Heart right ventricle (tissue), 16 donors: ENCODE data around the gene SLC35F1. TPM values are rescaled to one million over a fixed set of nuclear protein-coding genes. Genes with fewer than 3 reads are reported as not detected.
A peak's percentile ranks its signal among the peaks of the same experiment; 100 is the strongest.

Source experiments
- ATAC-seq, 8 donors: fragments of 200-7000 bp; cut with Tn5 transposase; one replicate each; pipeline ENCODE4 v1.9.1; 2020; ENCODE audit warnings: mild to moderate bottlenecking in 8 of 8, moderate library complexity in 8 of 8, moderate number of reproducible peaks in 1 of 8
- DNase-seq, 2 donors: peaks; one replicate each; pipeline ENCODE4 v3.0.0-alpha.2; 2020
- H3K27ac ChIP-seq, 10 donors: fragments of 200-600 bp; sonication (generic) in 2 of 10; one replicate each; pipeline versions ENCODE4 v1.5.0 to v1.8.0; 2020 to 2022; ENCODE audit warnings: mild to moderate bottlenecking in 3 of 10
- H3K27me3 ChIP-seq, 7 donors: fragments of 200-600 bp; one replicate each; pipeline ENCODE4 v1.8.0; 2021 to 2022; ENCODE audit warnings: mild to moderate bottlenecking in 2 of 7
- H3K36me3 ChIP-seq, 9 donors: fragments of 200-600 bp; sonication (generic) in 1 of 9; one replicate each; pipeline versions ENCODE4 v1.5.0 to v1.8.0; 2020 to 2022; ENCODE audit warnings: mild to moderate bottlenecking in 2 of 9
- H3K4me1 ChIP-seq, 9 donors: fragments of 200-600 bp; sonication (generic) in 1 of 9; one replicate each; pipeline versions ENCODE4 v1.5.0 to v1.8.0; 2020 to 2022; ENCODE audit warnings: mild to moderate bottlenecking in 4 of 9
- H3K4me3 ChIP-seq, 10 donors: fragments of 200-600 bp; sonication (generic) in 2 of 10; one replicate each; pipeline versions ENCODE4 v1.5.0 to v1.8.0; 2020 to 2022; ENCODE audit warnings: mild to moderate bottlenecking in 7 of 10, moderate library complexity in 2 of 10
- H3K9me3 ChIP-seq, 11 donors: fragments of 200-600 bp in 10 of 11; sonication (generic) in 2 of 11; one replicate each; pipeline versions ENCODE4 v1.5.0 to v1.8.0; 2013 to 2022; ENCODE audit warnings: mild to moderate bottlenecking in 2 of 11, control low read depth in 1 of 11, moderate library complexity in 1 of 11
- WGBS, 2 donors: extraction: QIAGEN DNeasy Blood & Tissue Kit; methylation state at CpG; one replicate each; pipeline ENCODE4 v1.1.7; 2013; ENCODE audit warnings: inconsistent platforms in 1 of 2; 5-methylcytosine and 5-hydroxymethylcytosine counted together
- intact Hi-C, 10 donors: fragments of 100-400 bp; cut with DNase I; formaldehyde crosslinking; loops; one replicate each; pipeline versions ENCODE4 v1.11.1 to v1.14.2; 2022
- polyA plus RNA-seq, 2 donors: library from polyadenylated mRNA; stranded (reverse); fragments of 200-250 nt; gene quantifications; one replicate each; pipeline ENCODE4 v1.2.3, GENCODE V29; 2013
- total RNA-seq, 10 donors: library from RNA; stranded (reverse); fragmentation: NEBNext Ultra II Directional in 3 of 10; extraction: Animal tissue kit (Norgen Biotek cat#: 25700) in 3 of 10; gene quantifications; one replicate each; pipeline versions ENCODE4 v1.2.1 to v1.2.4, GENCODE V29; 2021 to 2023
- TF ChIP-seq, protein P1 (sequence below), 9 donors: fragments of 200-600 bp; sonication (generic) in 2 of 9; IDR thresholded peaks; one replicate each; pipeline versions ENCODE4 v1.5.0 to v1.8.0; 2021 to 2022; ENCODE audit warnings: antibody characterized with exemption in 9 of 9, mild to moderate bottlenecking in 5 of 9, moderate library complexity in 1 of 9
- donor health status: Arrhythmogenic right ventricular cardiomyopathy.
- donor health status: ischemic (EF 13 %, LVEDD 7.1; RV severe dilation, severe dysfunction).
- donor health status: healthy with polysubstance abuse.
- donor health status: DM: no; HTN: yes; CAD: no.
- donor health status: DM: no; HTN: no; CAD: no.
- donor health status: ischemic (EF 25% LVEDD 6.9; RV normal size, moderate dysfunction).
- donor health status: ischemic (EF 25% LVEDD 5.7; RV mildly dilated, moderate dysfunction).
- donor health status: healthy.
- donor health status: DM: yes; HTN: yes; CAD: no.
- donor health status: Ischemic cardiomyopathy.
- donor health status: ischemic (EF 35%, LVEDD 5.7; RV mildly dilated, moderate dysfunction).
- donor health status: nonischemic (EF 11% LVEDD 7.7; RV severe dilation, severe dysfunction).
- donor health status: DM: yes; HTN: yes; CAD: no.
- donor health status: PGD.
- donor health status: ischemic (EF 29% LVEDD 5.4; RV normal size, mild dysfunction).
- donor health status: nonischemic (EF 23%, LVEDD 6.1; RV moderate dilation, normal function).

SLC35F1 gene
- total and polyA plus RNA-seq, 12 donors = 0.75 to 17.7 (median 6.3) TPM

DNA sequence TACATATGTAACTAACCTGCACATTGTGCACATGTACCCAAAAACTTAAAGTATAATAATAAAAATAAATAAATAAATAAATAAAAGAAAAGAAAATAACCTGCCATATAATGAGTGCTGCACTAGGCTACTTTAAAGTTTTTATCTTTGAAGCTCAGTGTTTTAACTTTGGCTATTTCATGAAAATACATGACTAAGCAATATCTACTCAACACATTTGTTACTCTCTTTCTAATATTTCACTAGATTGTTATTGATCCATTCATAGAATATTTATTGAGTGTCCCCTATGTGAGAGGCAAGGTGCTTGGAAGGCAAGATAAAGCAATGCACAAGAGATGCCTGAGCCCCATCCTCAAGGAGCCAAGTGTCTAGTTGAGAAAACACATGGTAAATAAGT lies 221.7 kb downstream of the SLC35F1 start:
- intact Hi-C loops = no loop called here
- TF ChIP-seq, protein P1, sequence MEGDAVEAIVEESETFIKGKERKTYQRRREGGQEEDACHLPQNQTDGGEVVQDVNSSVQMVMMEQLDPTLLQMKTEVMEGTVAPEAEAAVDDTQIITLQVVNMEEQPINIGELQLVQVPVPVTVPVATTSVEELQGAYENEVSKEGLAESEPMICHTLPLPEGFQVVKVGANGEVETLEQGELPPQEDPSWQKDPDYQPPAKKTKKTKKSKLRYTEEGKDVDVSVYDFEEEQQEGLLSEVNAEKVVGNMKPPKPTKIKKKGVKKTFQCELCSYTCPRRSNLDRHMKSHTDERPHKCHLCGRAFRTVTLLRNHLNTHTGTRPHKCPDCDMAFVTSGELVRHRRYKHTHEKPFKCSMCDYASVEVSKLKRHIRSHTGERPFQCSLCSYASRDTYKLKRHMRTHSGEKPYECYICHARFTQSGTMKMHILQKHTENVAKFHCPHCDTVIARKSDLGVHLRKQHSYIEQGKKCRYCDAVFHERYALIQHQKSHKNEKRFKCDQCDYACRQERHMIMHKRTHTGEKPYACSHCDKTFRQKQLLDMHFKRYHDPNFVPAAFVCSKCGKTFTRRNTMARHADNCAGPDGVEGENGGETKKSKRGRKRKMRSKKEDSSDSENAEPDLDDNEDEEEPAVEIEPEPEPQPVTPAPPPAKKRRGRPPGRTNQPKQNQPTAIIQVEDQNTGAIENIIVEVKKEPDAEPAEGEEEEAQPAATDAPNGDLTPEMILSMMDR (IDR thresholded peaks at IDR 0.05) = no peak

DNA sequence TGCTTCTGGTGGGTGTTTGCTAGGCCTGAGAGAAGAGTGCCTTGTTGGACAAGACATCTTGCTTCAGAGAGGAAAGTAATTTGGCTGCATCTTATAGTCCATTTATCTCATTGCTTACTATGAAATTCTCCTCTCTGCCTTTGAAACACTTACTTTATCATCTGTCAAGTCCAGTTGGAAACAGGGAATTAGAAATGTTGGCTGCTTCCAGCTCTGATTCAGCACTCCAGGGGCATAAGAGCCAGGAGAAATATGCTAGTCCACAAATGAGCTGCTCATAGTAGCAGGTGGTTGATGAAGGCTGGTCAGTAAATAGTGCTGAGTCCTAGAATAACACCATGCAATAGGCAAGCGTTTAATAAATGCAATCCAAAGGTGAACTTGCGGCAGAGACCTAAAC lies 227.1 kb downstream of the SLC35F1 start:
- 71 to 82% methylated on average over 2 of the region's 2 CpGs for WGBS, 2 donors
- no peak for DNase-seq
- no peaks in the 10 kb centered on the region for H3K27me3 ChIP-seq
- no peak overlapping the region for H3K4me3 ChIP-seq
- TF ChIP-seq, protein P1 (IDR thresholded peaks at IDR 0.05) = no peak
- intact Hi-C loops = no loop called here
- no peaks in the 10 kb centered on the region for H3K36me3 ChIP-seq
- H3K4me1 ChIP-seq = peaks cover 0 to 14% (median 8%) of the 10 kb centered on the region in 9 donors
- H3K9me3 ChIP-seq = no peaks in the 10 kb centered on the region
- no peak for ATAC-seq
- no peak overlapping the region for H3K27ac ChIP-seq

More for the DNA sequence above, 221.7 kb downstream of the SLC35F1 start:
- no peak for ATAC-seq
- H3K36me3 ChIP-seq = no peaks in the 10 kb centered on the region
- H3K4me3 ChIP-seq = no peak overlapping the region
- no peak for DNase-seq
- H3K9me3 ChIP-seq = peaks cover 0 to 7% (median 0%) of the 10 kb centered on the region in 11 donors
- H3K27me3 ChIP-seq = no peaks in the 10 kb centered on the region
- peaks cover 0 to under 1% (median 0%) of the 10 kb centered on the region in 9 donors for H3K4me1 ChIP-seq
- no peak overlapping the region for H3K27ac ChIP-seq

GRCh38 chr6:118134736-118135135 lies 227.7 kb downstream of the SLC35F1 start:
- H3K4me3 ChIP-seq = no peak overlapping the region
- peaks cover 0 to 14% (median 8%) of the 10 kb centered on the region in 9 donors for H3K4me1 ChIP-seq
- H3K27ac ChIP-seq = no peak overlapping the region
- TF ChIP-seq, protein P1 (IDR thresholded peaks at IDR 0.05) = no peak
- H3K36me3 ChIP-seq = no peaks in the 10 kb centered on the region
- H3K27me3 ChIP-seq = no peaks in the 10 kb centered on the region
- intact Hi-C loops = no loop called here
- ATAC-seq (peak in 1 of 8 donors; percentile 33), DNase-seq (no peak)
- H3K9me3 ChIP-seq = no peaks in the 10 kb centered on the region
- WGBS, 2 donors = 36 to 50% methylated on average over 5 of the region's 5 CpGs

GRCh38 chr6:118135371-118135770 lies 228.3 kb downstream of the SLC35F1 start:
- 88 to 89% methylated on average over 2 of the region's 2 CpGs for WGBS, 2 donors
- H3K27me3 ChIP-seq = no peaks in the 10 kb centered on the region
- no peak overlapping the region for H3K27ac ChIP-seq
- DNase-seq (no peak), ATAC-seq (no peak)
- no peak overlapping the region for H3K4me3 ChIP-seq
- H3K9me3 ChIP-seq = no peaks in the 10 kb centered on the region
- TF ChIP-seq, protein P1 (IDR thresholded peaks at IDR 0.05) = no peak
- peaks cover 0 to 14% (median 8%) of the 10 kb centered on the region in 9 donors for H3K4me1 ChIP-seq
- intact Hi-C loops = no loop called here
- H3K36me3 ChIP-seq = no peaks in the 10 kb centered on the region
